Measurements from ENCODE around the gene VIL1. TPM values are rescaled to one million over a fixed set of nuclear protein-coding genes. Genes with fewer than 3 reads are reported as not detected.

Gene VIL1
- total and polyA plus RNA-seq, 9 of the 15 experiments (the other 6 are each of a cell fraction or from before 2014, with no cell fraction given), result 0.51 to 2.7 (median 1.2) TPM

- intact Hi-C loops (cut with micrococcal nuclease), result loop anchor here (1.0 to 10.0 kb wide), 4 partner anchors 10 to 238 kb away; no protein-coding TSS in a partner anchor
- Histone ChIP-seq H3K36me3 (ENCODE audit: control insufficient read depth, insufficient read depth, low read length) (peaks cover 34% of the 10 kb centered on the region; the same call in 2 of the 3 replicates), H3K27me3 (ENCODE audit: control insufficient read depth in 2 of 2, insufficient read depth in 2 of 2, low read length in 2 of 2) (no peaks in the 10 kb centered on the region), H3K9me1 (ENCODE audit: control insufficient read depth, insufficient read depth, low read length) (no peaks in the 10 kb centered on the region), H3K9me3 (replicated peaks; ENCODE audit: control insufficient read depth, insufficient read depth, low read depth, low read length) (no peaks in the 10 kb centered on the region), H4K20me1 (replicated peaks; ENCODE audit: control insufficient read depth, insufficient read depth, low read length) (no peaks in the 10 kb centered on the region), H2AFZ (ENCODE audit: low read depth, low read length) (peak overlapping the region; percentile 88), H3K9ac (ENCODE audit: insufficient read depth in 1 of 2, low read depth in 2 of 2, low read length in 2 of 2) (peak overlapping the region; percentile 69 to 89), H3K4me3 (peak overlapping the region; percentile 44), H3K4me2 (ENCODE audit: insufficient read depth, low read length) (peak overlapping the region; percentile 90), H3K79me2 (ENCODE audit: control insufficient read depth, insufficient read depth, low read length) (peaks cover 3% of the 10 kb centered on the region; the same call in 2 of the 3 replicates), H3K4me1 (replicated peaks in 1 of 2; ENCODE audit: control insufficient read depth in 2 of 2, insufficient read depth in 2 of 2, low read length in 2 of 2) (peaks cover 25 to 60% of the 10 kb centered on the region in 2 experiments; a peak in 4 of 5 replicates), H3K27ac (ENCODE audit: extremely low read depth, low read depth, low read length) (peak overlapping the region; percentile 78)
- ChIA-PET CTCF (ENCODE audit: low intra/inter-chr PET ratio) (interaction anchor here (1.1 to 1.2 kb wide), 2 partner anchors 59 to 440 kb away, joined by 3 to 4 read pairs; no protein-coding TSS in a partner anchor), POLR2A (interaction anchor here (0.6 to 1.8 kb wide), 2 partner anchors 24 to 149 kb away, joined by 3 to 6 read pairs; no protein-coding TSS in a partner anchor)
- BruUV-seq (replicated peaks), result no TSS peak
- FAIRE-seq (peak; percentile 66), DNase-seq (ENCODE audit: extremely low read depth in 1 of 4, low spot score in 3 of 4) (peak in 2 of 4 experiments; percentile 46 to 61), ATAC-seq (peak; percentile 22)
- WGBS (ENCODE audit: insufficient coverage, low coverage, missing lambda C conversion rate), result 11% methylated on average over 13 of the region's 13 CpGs
- in situ Hi-C loops (cut with MboI), result no loop called here
- TF ChIP-seq ZBTB33 (CRISPR knock-in tag; IDR thresholded peaks at IDR 0.05) (0 out of 2 replicates have a peak, but pooled peaks have one; percentile 18), MYC (IDR thresholded peaks at IDR 0.05; ENCODE audit: low read depth, low read length) (no peak), MYC (CRISPR knock-in tag; IDR thresholded peaks at IDR 0.05; ENCODE audit: borderline replicate concordance, low read depth) (no peak), SNRNP70 (optimal IDR thresholded peaks at IDR 0.05; ENCODE audit: low read depth, low read length) (peak; percentile 80), MEIS2 (IDR thresholded peaks at IDR 0.05; ENCODE audit: partially characterized antibody) (no peak), ZNF24 (IDR thresholded peaks at IDR 0.05) (no peak), TCF3 (CRISPR knock-in tag; IDR thresholded peaks at IDR 0.05) (peak; percentile 18; the same call in 1 of the 2 replicates), MCM2 (IDR thresholded peaks at IDR 0.05; ENCODE audit: low read depth) (no peak), ZNF384 (IDR thresholded peaks at IDR 0.05; ENCODE audit: low read depth, low read length) (peak; percentile 90), ZBTB9 (CRISPR knock-in tag; IDR thresholded peaks at IDR 0.05) (no peak), KHSRP (IDR thresholded peaks at IDR 0.05) (no peak), MCM5 (IDR thresholded peaks at IDR 0.05; ENCODE audit: low read depth) (no peak), SAP30 (IDR thresholded peaks at IDR 0.05; ENCODE audit: borderline replicate concordance, insufficient read depth, low read depth, low read length, poor library complexity, severe bottlenecking) (no peak), RBM25 (IDR thresholded peaks at IDR 0.05; ENCODE audit: low read depth, low read length, severe bottlenecking) (peak; percentile 38), NBN (IDR thresholded peaks at IDR 0.05; ENCODE audit: low read depth) (no peak), DEAF1 (CRISPR knock-in tag; IDR thresholded peaks at IDR 0.05) (no peak)
Measured at GRCh38 chr2:218406949-218407618, 11.8 kb upstream of the VIL1 start.

Measured in K562 (cell line).